Uterus (tissue), 4 donors: Measurements from ENCODE around the gene ANAPC13. TPM values are rescaled to one million over a fixed set of nuclear protein-coding genes. Genes with fewer than 3 reads are reported as not detected.

ENCODE experiments used
- DNase-seq, 2 donors: peaks; one replicate each; pipeline ENCODE4 v3.0.0-alpha.2; 2019 to 2020
- H3K27ac ChIP-seq, 2 donors: fragments of 200-600 bp; sonication (generic); 1 replicate in 1 of 2; 2 replicates in 1 of 2; pipeline ENCODE4 v1.5.1; 2016 to 2018
- H3K27me3 ChIP-seq, 2 donors: fragments of 200-600 bp; sonication (generic); one replicate each; pipeline ENCODE4 v1.5.1; 2018 to 2019; ENCODE audit warnings: control low read depth in 1 of 2
- H3K36me3 ChIP-seq, 2 donors: fragments of 200-600 bp; sonication (generic); one replicate each; pipeline ENCODE4 v1.5.1; 2019; ENCODE audit warnings: control low read depth in 1 of 2
- H3K4me1 ChIP-seq, 2 donors: fragments of 200-600 bp; sonication (generic); one replicate each; pipeline ENCODE4 v1.5.1; 2018 to 2019; ENCODE audit warnings: control low read depth in 1 of 2
- H3K4me3 ChIP-seq, 2 donors: fragments of 200-600 bp; sonication (generic); 1 replicate in 1 of 2; 2 replicates in 1 of 2; pipeline ENCODE4 v1.5.1; 2018 to 2019; ENCODE audit warnings: mild to moderate bottlenecking in 1 of 2
- H3K9me3 ChIP-seq, 2 donors: fragments of 200-600 bp; sonication (generic); one replicate each; pipeline ENCODE4 v1.5.1; 2019; ENCODE audit warnings: control low read depth in 1 of 2
- POLR2A ChIP-seq, 2 donors: fragments of 450-650 bp; IDR thresholded peaks; one replicate each; pipeline ENCODE4 v1.6.1; 2016; ENCODE audit warnings: antibody characterized with exemption in 2 of 2, mild to moderate bottlenecking in 1 of 2, moderate library complexity in 1 of 2
- intact Hi-C: fragments of 100-400 bp; cut with DNase I; formaldehyde crosslinking; loops from one replicate; pipeline ENCODE4 v1.15.1; 2023; ENCODE audit warnings: low total_unique reads
- total RNA-seq, 4 donors: library from RNA; depleted of rRNA in 3 of 4; stranded (reverse); fragments of >200 nt in 3 of 4; gene quantifications; one replicate each; pipeline versions ENCODE4 v1.1.0 to v1.2.4, GENCODE V29; 2014 to 2023
- TF ChIP-seq, protein P1 (sequence below), 4 experiments: fragments of 200-600 bp in 2 of 4; fragments of 450-650 bp in 2 of 4; sonication (generic) in 2 of 4; IDR thresholded peaks; one replicate each; pipeline ENCODE4 v1.5.1; 2016 to 2019; ENCODE audit warnings: antibody characterized with exemption in 4 of 4, mild to moderate bottlenecking in 2 of 4, moderate library complexity in 1 of 4
- donor health status: DM: yes; HTN: yes; CAD: no.

The ANAPC13 gene
- total RNA-seq, 4 donors from 2014 or later = 17.6 to 64.8 (median 51.7) TPM

DNA sequence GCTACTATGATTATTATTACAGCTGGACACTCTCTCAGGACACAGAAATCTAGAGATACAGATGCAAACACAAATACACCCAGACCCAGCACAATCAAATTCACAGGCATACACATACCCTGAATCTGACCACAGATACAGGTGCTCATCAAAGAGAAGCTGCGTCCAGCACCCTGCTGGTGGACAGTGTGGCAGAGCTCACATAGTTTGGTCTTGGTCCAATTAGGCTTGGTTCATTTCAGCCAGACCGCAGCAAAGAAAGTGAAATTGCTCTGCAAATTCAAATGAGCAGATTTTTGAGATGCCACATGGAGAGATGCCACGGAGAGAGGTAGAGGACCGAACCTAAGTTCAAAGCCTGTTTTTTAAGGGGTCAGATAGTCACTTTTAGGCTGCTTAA, 55.6 kb downstream of the ANAPC13 start:
- Histone ChIP-seq H3K4me1 (no peaks in the 10 kb centered on the region), H3K4me3 (no peak overlapping the region), H3K27me3 (no peaks in the 10 kb centered on the region), H3K36me3 (no peaks in the 10 kb centered on the region), H3K27ac (no peak overlapping the region), H3K9me3 (no peaks in the 10 kb centered on the region)
- TF ChIP-seq, protein P1, sequence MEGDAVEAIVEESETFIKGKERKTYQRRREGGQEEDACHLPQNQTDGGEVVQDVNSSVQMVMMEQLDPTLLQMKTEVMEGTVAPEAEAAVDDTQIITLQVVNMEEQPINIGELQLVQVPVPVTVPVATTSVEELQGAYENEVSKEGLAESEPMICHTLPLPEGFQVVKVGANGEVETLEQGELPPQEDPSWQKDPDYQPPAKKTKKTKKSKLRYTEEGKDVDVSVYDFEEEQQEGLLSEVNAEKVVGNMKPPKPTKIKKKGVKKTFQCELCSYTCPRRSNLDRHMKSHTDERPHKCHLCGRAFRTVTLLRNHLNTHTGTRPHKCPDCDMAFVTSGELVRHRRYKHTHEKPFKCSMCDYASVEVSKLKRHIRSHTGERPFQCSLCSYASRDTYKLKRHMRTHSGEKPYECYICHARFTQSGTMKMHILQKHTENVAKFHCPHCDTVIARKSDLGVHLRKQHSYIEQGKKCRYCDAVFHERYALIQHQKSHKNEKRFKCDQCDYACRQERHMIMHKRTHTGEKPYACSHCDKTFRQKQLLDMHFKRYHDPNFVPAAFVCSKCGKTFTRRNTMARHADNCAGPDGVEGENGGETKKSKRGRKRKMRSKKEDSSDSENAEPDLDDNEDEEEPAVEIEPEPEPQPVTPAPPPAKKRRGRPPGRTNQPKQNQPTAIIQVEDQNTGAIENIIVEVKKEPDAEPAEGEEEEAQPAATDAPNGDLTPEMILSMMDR (IDR thresholded peaks at IDR 0.05) = no peak
- no peak for TF ChIP-seq POLR2A (IDR thresholded peaks at IDR 0.05)
- no peak for DNase-seq
- intact Hi-C loops = no loop called here

DNA sequence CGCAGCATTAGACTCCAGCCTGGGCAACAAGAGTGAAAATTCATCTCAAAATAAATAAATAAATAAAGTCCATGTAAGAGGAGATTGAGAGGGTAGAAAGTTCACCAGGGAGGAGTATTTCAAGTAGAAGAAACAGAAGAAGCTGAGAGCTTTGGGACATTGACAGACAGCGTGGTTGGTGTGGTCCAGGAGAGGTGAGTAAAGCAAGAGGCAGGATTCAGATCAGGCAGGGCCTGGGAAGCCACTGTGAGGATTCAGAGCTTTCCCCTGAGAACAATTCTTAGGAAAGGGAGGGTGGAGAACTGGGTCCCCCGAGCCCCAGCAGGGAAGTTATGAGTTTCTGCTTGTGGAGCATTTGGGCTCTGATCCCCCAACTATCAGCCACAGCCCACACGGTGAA, 57.4 kb downstream of the ANAPC13 start:
- no peak for TF ChIP-seq POLR2A (IDR thresholded peaks at IDR 0.05)
- TF ChIP-seq, protein P1 (IDR thresholded peaks at IDR 0.05) = no peak
- Histone ChIP-seq H3K4me1 (no peaks in the 10 kb centered on the region), H3K4me3 (no peak overlapping the region), H3K36me3 (no peaks in the 10 kb centered on the region), H3K9me3 (no peaks in the 10 kb centered on the region), H3K27me3 (no peaks in the 10 kb centered on the region), H3K27ac (no peak overlapping the region)
- intact Hi-C loops = no loop called here
- DNase-seq = no peak

Other genes with a start within 250 kb of the ANAPC13 start
- gene RYK, start 235.1 kb downstream of the ANAPC13 start, total RNA-seq = 100 to 1,000 TPM in 3 of 4 donors, 10 to 100 TPM in 1; 54.3 to 225 (median 138) TPM
- 10 to 100 TPM; 49.4 to 87.5 (median 61.4) TPM for gene AMOTL2, start 111.5 kb downstream of the ANAPC13 start, total RNA-seq
- gene CEP63, start 72 bp upstream of the ANAPC13 start, total RNA-seq = 10 to 100 TPM in 3 of 4 donors, 1 to 10 TPM in 1; 5.9 to 25.5 (median 16.5) TPM
- 1 to 10 TPM in 2 of 4 donors, not detected in 2; 4.0 to 5.2 TPM for gene KY, start 165.0 kb upstream of the ANAPC13 start, total RNA-seq